ENCODE measurements around the gene HSD17B8. TPM values are rescaled to one million over a fixed set of nuclear protein-coding genes. Genes with fewer than 3 reads are reported as not detected.
A peak's percentile ranks its signal among the peaks of the same experiment; 100 is the strongest.

The HSD17B8 gene
- polyA plus RNA-seq, 2 of the 4 experiments (the other 2 are of a cell fraction) = 9.5 to 16.5 TPM

GRCh38 chr6:33211136-33211535 is 6.7 kb downstream of the HSD17B8 start:
- CTCF ChIA-PET = no interaction called here
- TF ChIP-seq CBX2 (IDR thresholded peaks at IDR 0.05; ENCODE audit: borderline replicate concordance, low read depth) (no peak), HMGXB4 (CRISPR knock-in tag; IDR thresholded peaks at IDR 0.05; ENCODE audit: borderline replicate concordance) (no peak), MAZ (IDR thresholded peaks at IDR 0.05; ENCODE audit: borderline replicate concordance, low read depth, low read length) (no peak), HDAC2 (IDR thresholded peaks at IDR 0.05) (no peak), ZSCAN20 (CRISPR knock-in tag; IDR thresholded peaks at IDR 0.05) (no peak), POLR2AphosphoS2 (conservative IDR thresholded peaks at IDR 0.05; ENCODE audit: low read length) (no peak), PHF8 (IDR thresholded peaks at IDR 0.05; ENCODE audit: borderline replicate concordance, low read depth) (no peak)

GRCh38 chr6:33211666-33212422 is 7.4 kb downstream of the HSD17B8 start:
- CTCF ChIA-PET = interaction anchor here (1.0 kb wide), 1 partner anchor 37 kb away, joined by 4 read pairs; no protein-coding TSS in a partner anchor
- FAIRE-seq (no peak), DNase-seq (ENCODE audit: low read depth in 1 of 2, low spot score in 1 of 2) (no peak), ATAC-seq (no peak)
- Histone ChIP-seq H3K4me2 (no peak overlapping the region), H3K27ac (no peak overlapping the region), H3K4me3 (no peak overlapping the region), H3K9me3 (no peaks in the 10 kb centered on the region), H3K4me1 (peaks cover 12% of the 10 kb centered on the region)
- TF ChIP-seq TP53 (CRISPR knock-in tag; IDR thresholded peaks at IDR 0.05) = no peak
- WGBS (ENCODE audit: missing lambda C conversion rate) = 94% methylated on average over 10 of the region's 18 CpGs
- POLR2A ChIA-PET = interaction anchor here (0.5 kb wide), 1 partner anchor 12 kb away, joined by 3 read pairs; no protein-coding TSS in a partner anchor

More at GRCh38 chr6:33211136-33211535, 6.7 kb downstream of the HSD17B8 start:
- FAIRE-seq (no peak), DNase-seq (ENCODE audit: low read depth in 1 of 2, low spot score in 1 of 2) (no peak), ATAC-seq (no peak)
- Histone ChIP-seq H3K27ac (no peak overlapping the region), H3K4me3 (no peak overlapping the region), H3K9me3 (no peaks in the 10 kb centered on the region), H3K4me1 (peaks cover 19% of the 10 kb centered on the region), H3K4me2 (no peak overlapping the region)
- POLR2A ChIA-PET = interaction anchor here (0.5 kb wide), 1 partner anchor 11 kb away, joined by 3 read pairs; no protein-coding TSS in a partner anchor
- 77% methylated on average over 8 of the region's 17 CpGs for WGBS (ENCODE audit: missing lambda C conversion rate)

GRCh38 chr6:33212857-33213165 is 8.4 kb downstream of the HSD17B8 start:
- FAIRE-seq (no peak), DNase-seq (ENCODE audit: low read depth in 1 of 2, low spot score in 1 of 2) (no peak), ATAC-seq (no peak)
- peak overlapping the region; percentile 82 for H3K4me2 ChIP-seq
- WGBS (ENCODE audit: missing lambda C conversion rate) = 23% methylated on average over 6 of the region's 6 CpGs
- peak overlapping the region; percentile 42 for H3K4me3 ChIP-seq
- peaks cover 5% of the 10 kb centered on the region; the same call in 1 of the 3 replicates for H3K4me1 ChIP-seq
- H3K9me3 ChIP-seq = no peaks in the 10 kb centered on the region
- TF ChIP-seq MAFK (IDR thresholded peaks at IDR 0.05; ENCODE audit: partially characterized antibody) = no peak
- no peak for TF ChIP-seq EHMT2 (IDR thresholded peaks at IDR 0.05; ENCODE audit: low read depth)
- no peak for TF ChIP-seq TP53 (CRISPR knock-in tag; IDR thresholded peaks at IDR 0.05)
- TF ChIP-seq EP300 (IDR thresholded peaks at IDR 0.05) = no peak
- no peak for TF ChIP-seq HEYL (CRISPR knock-in tag; IDR thresholded peaks at IDR 0.05)
- no peak for TF ChIP-seq RNF2 (IDR thresholded peaks at IDR 0.05; ENCODE audit: borderline replicate concordance, low read depth)
- no peak for TF ChIP-seq FOSL2 (IDR thresholded peaks at IDR 0.05)
- no peak for TF ChIP-seq FOSL2 (CRISPR knock-in tag; IDR thresholded peaks at IDR 0.05)
- no peak for TF ChIP-seq REST (IDR thresholded peaks at IDR 0.05)
- TF ChIP-seq CHD4 (IDR thresholded peaks at IDR 0.05; ENCODE audit: borderline replicate concordance) = no peak
- POLR2A ChIA-PET = no interaction called here
- CTCF ChIA-PET = no interaction called here
- peak overlapping the region; percentile 36 to 75; a peak in 4 of 6 replicates for H3K27ac ChIP-seq
